ENCODE measurements around the gene AIF1L. TPM values are rescaled to one million over a fixed set of nuclear protein-coding genes. Genes with fewer than 3 reads are reported as not detected.

AIF1L gene
- polyA plus RNA-seq, 2 donors: 59.3 to 184 TPM

- no peaks in the 10 kb centered on the region for H3K27me3 ChIP-seq (ENCODE audit: control insufficient read depth in 1 of 2, insufficient read depth in 2 of 2, low read length in 2 of 2)
- no peak overlapping the region for H3K27ac ChIP-seq (ENCODE audit: low read depth in 2 of 2, low read length in 1 of 2)
- H3K4me1 ChIP-seq (ENCODE audit: control insufficient read depth in 2 of 2, insufficient read depth in 2 of 2, low read length in 1 of 2): peaks cover 0 to 14% of the 10 kb centered on the region in 2 donors
- H3K9me3 ChIP-seq (ENCODE audit: control insufficient read depth in 2 of 2, insufficient read depth in 1 of 2, low read depth in 1 of 2, low read length in 1 of 2): no peaks in the 10 kb centered on the region
- H3K36me3 ChIP-seq (ENCODE audit: control insufficient read depth in 2 of 2, insufficient read depth in 2 of 2, low read length in 1 of 2): no peaks in the 10 kb centered on the region
- H3K4me3 ChIP-seq (ENCODE audit: low read depth in 1 of 2, low read length in 2 of 2): no peak overlapping the region
- WGBS, 2 donors: 82 to 85% methylated on average over 13 of the region's 13 CpGs
Observed at GRCh38 chr9:131090025-131090787, 6.1 kb upstream of the AIF1L start.

GRCh38 chr9:131091352-131091992 lies 4.9 kb upstream of the AIF1L start:
- H3K36me3 ChIP-seq (ENCODE audit: control insufficient read depth in 2 of 2, insufficient read depth in 2 of 2, low read length in 1 of 2): no peaks in the 10 kb centered on the region
- 74 to 78% methylated on average over 19 of the region's 19 CpGs for WGBS, 2 donors
- no peaks in the 10 kb centered on the region for H3K9me3 ChIP-seq (ENCODE audit: control insufficient read depth in 2 of 2, insufficient read depth in 1 of 2, low read depth in 1 of 2, low read length in 1 of 2)
- no peak overlapping the region for H3K27ac ChIP-seq (ENCODE audit: low read depth in 2 of 2, low read length in 1 of 2)
- H3K4me3 ChIP-seq (ENCODE audit: low read depth in 1 of 2, low read length in 2 of 2): no peak overlapping the region
- no peaks in the 10 kb centered on the region for H3K27me3 ChIP-seq (ENCODE audit: control insufficient read depth in 1 of 2, insufficient read depth in 2 of 2, low read length in 2 of 2)
- peaks cover under 1 to 14% of the 10 kb centered on the region in 2 donors for H3K4me1 ChIP-seq (ENCODE audit: control insufficient read depth in 2 of 2, insufficient read depth in 2 of 2, low read length in 1 of 2)

- Histone ChIP-seq H3K27ac (ENCODE audit: low read depth in 2 of 2, low read length in 1 of 2) (no peak overlapping the region), H3K4me3 (ENCODE audit: low read depth in 1 of 2, low read length in 2 of 2) (peak overlapping the region in 1 of 2 donors; percentile 5), H3K4me1 (ENCODE audit: control insufficient read depth in 2 of 2, insufficient read depth in 2 of 2, low read length in 1 of 2) (peaks cover 3 to 14% of the 10 kb centered on the region in 2 donors), H3K27me3 (ENCODE audit: control insufficient read depth in 1 of 2, insufficient read depth in 2 of 2, low read length in 2 of 2) (no peaks in the 10 kb centered on the region), H3K36me3 (ENCODE audit: control insufficient read depth in 2 of 2, insufficient read depth in 2 of 2, low read length in 1 of 2) (no peaks in the 10 kb centered on the region), H3K9me3 (ENCODE audit: control insufficient read depth in 2 of 2, insufficient read depth in 1 of 2, low read depth in 1 of 2, low read length in 1 of 2) (no peaks in the 10 kb centered on the region)
- WGBS, 2 donors: 74 to 76% methylated on average over 6 of the region's 6 CpGs
Observed at GRCh38 chr9:131092030-131092429, 4.3 kb upstream of the AIF1L start.

DNA sequence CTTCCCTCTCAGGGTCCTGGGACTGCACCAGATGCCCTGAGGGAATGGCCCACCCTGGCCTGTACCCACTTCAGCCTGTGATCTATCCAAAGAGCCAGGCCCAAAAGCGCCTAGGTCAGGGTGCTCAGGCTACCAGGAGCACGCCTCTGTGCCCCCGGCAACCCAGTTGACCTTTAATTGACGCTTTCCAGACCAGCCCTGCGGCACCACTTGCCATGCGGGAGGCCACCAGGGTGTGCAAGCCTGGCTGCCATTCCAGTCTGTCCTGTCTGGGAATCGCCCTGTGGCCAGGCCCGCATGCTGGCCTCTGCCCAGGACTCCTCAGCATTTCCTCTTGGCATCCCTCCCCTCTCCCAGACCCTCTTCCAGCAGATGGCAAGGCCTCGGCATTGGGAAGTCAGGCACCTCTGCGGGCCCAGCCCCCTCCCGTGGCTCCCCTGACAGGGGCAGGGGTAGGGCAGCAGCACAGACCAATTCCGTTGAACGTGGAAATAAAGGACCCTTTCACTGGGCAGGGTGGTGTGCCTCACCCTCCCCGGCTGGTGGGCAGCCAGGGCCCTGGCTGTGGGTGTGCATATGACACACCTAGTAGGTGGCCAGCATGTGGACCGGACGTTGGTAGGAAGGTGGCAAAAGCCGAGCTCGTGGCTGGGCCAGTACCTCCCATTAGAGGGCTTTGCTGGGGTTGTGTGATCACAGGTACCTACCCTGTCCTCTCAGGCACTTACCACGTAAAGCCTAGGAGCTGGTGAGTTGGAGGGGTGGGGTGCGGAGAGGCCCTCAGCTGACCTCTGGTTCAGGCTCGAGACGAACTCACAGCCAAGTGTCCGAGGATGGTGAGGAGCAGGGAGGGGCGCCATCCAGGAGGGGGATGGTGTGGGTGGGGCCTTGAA lies 3.5 kb upstream of the AIF1L start:
- Histone ChIP-seq H3K36me3 (ENCODE audit: control insufficient read depth in 2 of 2, insufficient read depth in 2 of 2, low read length in 1 of 2) (no peaks in the 10 kb centered on the region), H3K27ac (ENCODE audit: low read depth in 2 of 2, low read length in 1 of 2) (peak overlapping the region; percentile 26 to 34), H3K9me3 (ENCODE audit: control insufficient read depth in 2 of 2, insufficient read depth in 1 of 2, low read depth in 1 of 2, low read length in 1 of 2) (no peaks in the 10 kb centered on the region), H3K27me3 (ENCODE audit: control insufficient read depth in 1 of 2, insufficient read depth in 2 of 2, low read length in 2 of 2) (no peaks in the 10 kb centered on the region), H3K4me1 (ENCODE audit: control insufficient read depth in 2 of 2, insufficient read depth in 2 of 2, low read length in 1 of 2) (peaks cover 3 to 14% of the 10 kb centered on the region in 2 donors), H3K4me3 (ENCODE audit: low read depth in 1 of 2, low read length in 2 of 2) (peak overlapping the region in 1 of 2 donors; percentile 8)
- WGBS, 2 donors: 74 to 84% methylated on average over 23 to 24 of the region's 24 CpGs

- no peaks in the 10 kb centered on the region for H3K9me3 ChIP-seq (ENCODE audit: control insufficient read depth in 2 of 2, insufficient read depth in 1 of 2, low read depth in 1 of 2, low read length in 1 of 2)
- H3K36me3 ChIP-seq (ENCODE audit: control insufficient read depth in 2 of 2, insufficient read depth in 2 of 2, low read length in 1 of 2): peaks cover 0 to 2% of the 10 kb centered on the region in 2 donors
- H3K4me3 ChIP-seq (ENCODE audit: low read depth in 1 of 2, low read length in 2 of 2): no peak overlapping the region
- H3K27ac ChIP-seq (ENCODE audit: low read depth in 2 of 2, low read length in 1 of 2): peak overlapping the region; percentile 22 to 80
- 79 to 90% methylated on average over 5 of the region's 5 CpGs for WGBS, 2 donors
- H3K4me1 ChIP-seq (ENCODE audit: control insufficient read depth in 2 of 2, insufficient read depth in 2 of 2, low read length in 1 of 2): peaks cover 3 to 14% of the 10 kb centered on the region in 2 donors
- no peaks in the 10 kb centered on the region for H3K27me3 ChIP-seq (ENCODE audit: control insufficient read depth in 1 of 2, insufficient read depth in 2 of 2, low read length in 2 of 2)
Observed at GRCh38 chr9:131094015-131094414, 2.3 kb upstream of the AIF1L start.

DNA sequence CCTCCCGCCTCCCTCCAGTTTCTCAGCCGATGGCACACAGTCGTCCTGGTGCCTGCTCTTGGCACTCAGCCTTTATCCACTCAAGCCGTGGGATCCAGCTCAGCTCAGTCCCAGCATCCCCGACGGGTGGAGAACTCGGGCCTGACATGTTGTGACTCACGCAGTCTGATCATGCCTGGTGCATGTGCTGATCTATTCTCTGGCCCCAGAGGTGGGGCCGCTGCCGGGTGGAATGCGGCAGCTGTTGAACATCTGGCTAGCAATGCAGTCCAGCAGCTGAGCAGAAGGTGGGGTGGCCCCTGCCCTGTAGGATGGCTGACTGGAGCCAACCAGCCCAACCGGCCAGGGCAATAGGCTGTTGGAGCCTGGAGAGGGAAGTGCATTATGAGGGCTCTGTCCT lies 1.7 kb upstream of the AIF1L start:
- 32 to 45% methylated on average over 12 of the region's 12 CpGs for WGBS, 2 donors

GRCh38 chr9:131095666-131096268 lies 564 bp upstream of the AIF1L start:
- Histone ChIP-seq H3K4me1 (ENCODE audit: control insufficient read depth in 2 of 2, insufficient read depth in 2 of 2, low read length in 1 of 2) (peaks cover 3 to 14% of the 10 kb centered on the region in 2 donors), H3K27ac (ENCODE audit: low read depth in 2 of 2, low read length in 1 of 2) (peak overlapping the region; percentile 75 to 91), H3K4me3 (ENCODE audit: low read depth in 1 of 2, low read length in 2 of 2) (peak overlapping the region; percentile 31 to 70), H3K9me3 (ENCODE audit: control insufficient read depth in 2 of 2, insufficient read depth in 1 of 2, low read depth in 1 of 2, low read length in 1 of 2) (no peaks in the 10 kb centered on the region), H3K36me3 (ENCODE audit: control insufficient read depth in 2 of 2, insufficient read depth in 2 of 2, low read length in 1 of 2) (peaks cover 0 to 4% of the 10 kb centered on the region in 2 donors), H3K27me3 (ENCODE audit: control insufficient read depth in 1 of 2, insufficient read depth in 2 of 2, low read length in 2 of 2) (no peaks in the 10 kb centered on the region)
- WGBS, 2 donors: 31 to 34% methylated on average over 16 of the region's 16 CpGs

More for the DNA sequence above, 1.7 kb upstream of the AIF1L start:
- Histone ChIP-seq H3K4me3 (ENCODE audit: low read depth in 1 of 2, low read length in 2 of 2) (no peak overlapping the region), H3K36me3 (ENCODE audit: control insufficient read depth in 2 of 2, insufficient read depth in 2 of 2, low read length in 1 of 2) (peaks cover 0 to 4% of the 10 kb centered on the region in 2 donors), H3K4me1 (ENCODE audit: control insufficient read depth in 2 of 2, insufficient read depth in 2 of 2, low read length in 1 of 2) (peaks cover 3 to 14% of the 10 kb centered on the region in 2 donors), H3K27ac (ENCODE audit: low read depth in 2 of 2, low read length in 1 of 2) (peak overlapping the region; percentile 64 to 80), H3K9me3 (ENCODE audit: control insufficient read depth in 2 of 2, insufficient read depth in 1 of 2, low read depth in 1 of 2, low read length in 1 of 2) (no peaks in the 10 kb centered on the region), H3K27me3 (ENCODE audit: control insufficient read depth in 1 of 2, insufficient read depth in 2 of 2, low read length in 2 of 2) (no peaks in the 10 kb centered on the region)

DNA sequence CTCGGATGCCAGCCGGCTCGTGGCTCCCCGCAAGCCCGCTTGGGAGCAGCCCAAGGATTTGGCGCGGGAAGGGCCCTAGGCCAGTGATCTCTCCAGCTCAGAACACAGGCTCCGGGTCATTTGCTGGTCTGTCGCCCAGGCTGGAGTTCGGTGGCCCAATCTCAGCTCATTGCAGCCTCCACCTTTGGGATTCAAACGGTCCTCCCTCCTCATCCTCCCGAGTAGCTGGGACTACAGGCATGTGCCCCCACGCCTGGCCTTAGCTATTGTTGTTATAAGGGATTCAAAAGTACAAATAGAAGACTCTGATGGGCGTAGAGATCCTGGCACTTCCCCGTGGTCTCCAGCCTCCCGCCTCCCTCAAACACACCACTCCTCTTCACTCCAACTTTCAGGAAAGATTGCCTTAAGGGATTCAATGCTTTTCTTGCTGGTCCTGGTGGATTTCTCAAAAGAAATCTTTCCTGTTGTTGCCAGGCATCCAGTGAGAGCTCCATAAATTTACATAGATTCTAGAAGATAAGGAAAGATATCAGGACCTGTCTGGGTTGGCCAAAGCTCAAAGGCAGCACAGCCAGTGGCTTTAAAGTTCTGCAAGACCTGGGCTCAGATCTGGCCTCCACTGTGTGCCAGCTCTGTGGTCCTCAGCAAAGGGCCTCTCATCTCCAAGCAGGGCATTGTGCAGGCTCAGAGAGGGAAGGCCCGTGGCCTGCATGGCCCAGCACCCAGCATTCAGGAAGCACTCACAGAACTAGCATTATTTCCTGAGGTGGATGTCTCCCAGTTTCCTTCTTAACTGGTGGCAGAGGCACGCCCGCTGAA lies 1.0 kb downstream of the AIF1L start:
- WGBS, 2 donors: 31 to 33% methylated on average over 19 of the region's 19 CpGs
- Histone ChIP-seq H3K4me1 (ENCODE audit: control insufficient read depth in 2 of 2, insufficient read depth in 2 of 2, low read length in 1 of 2) (peaks cover 3 to 9% of the 10 kb centered on the region in 2 donors), H3K27ac (ENCODE audit: low read depth in 2 of 2, low read length in 1 of 2) (peak overlapping the region; percentile 42 to 72), H3K27me3 (ENCODE audit: control insufficient read depth in 1 of 2, insufficient read depth in 2 of 2, low read length in 2 of 2) (no peaks in the 10 kb centered on the region), H3K9me3 (ENCODE audit: control insufficient read depth in 2 of 2, insufficient read depth in 1 of 2, low read depth in 1 of 2, low read length in 1 of 2) (no peaks in the 10 kb centered on the region), H3K4me3 (ENCODE audit: low read depth in 1 of 2, low read length in 2 of 2) (peak overlapping the region; percentile 63 to 70), H3K36me3 (ENCODE audit: control insufficient read depth in 2 of 2, insufficient read depth in 2 of 2, low read length in 1 of 2) (peaks cover 0 to 5% of the 10 kb centered on the region in 2 donors)
